IMR-90 (cell line): ENCODE measurements around the gene PLEKHA4. TPM values are rescaled to one million over a fixed set of nuclear protein-coding genes. Genes with fewer than 3 reads are reported as not detected.

Source experiments
- ATAC-seq: fragments of 200-7000 bp; cut with Tn5 transposase; 2 replicates; pipeline ENCODE4 v1.9.1; 2020; ENCODE audit warnings: low read depth, mild to moderate bottlenecking, moderate library complexity
- BruUV-seq: library from RNA; stranded (reverse); fragments of 400-500 nt; replicated peaks from 2 replicates; lab custom pipeline; 2021; lab: Mats Ljungman, UMichigan
- CTCF ChIA-PET: fragments of 300-600 bp; formaldehyde crosslinking; extraction: SDS; loops from one replicate; lab custom pipeline; 2021; ENCODE audit warnings: antibody characterized with exemption; lab: Yijun Ruan, JAX
- POLR2A ChIA-PET: fragments of 300-600 bp; sonication (Branson Sonifier 250); formaldehyde crosslinking; loops from one replicate; lab custom pipeline; 2022; ENCODE audit warnings: antibody characterized with exemption; ENCODE audit not compliant: unreplicated experiment; lab: Charles Lee
- DNase-seq: peaks from one replicate; pipeline ENCODE4 v3.0.0; 2013
- H2AFZ ChIP-seq: replicated peaks from 2 replicates; pipeline ENCODE3; 2013; ENCODE audit warnings: low read length, mild to moderate bottlenecking; ENCODE audit not compliant: poor library complexity
- H2AK5ac ChIP-seq: 2 replicates; pipeline ENCODE4 v1.6.1; 2013; ENCODE audit warnings: low read depth, low read length, inconsistent platforms
- H2AK9ac ChIP-seq: replicated peaks from 2 replicates; pipeline ENCODE3; 2013; ENCODE audit warnings: mild to moderate bottlenecking, low read depth, low read length, moderate library complexity; ENCODE audit not compliant: poor library complexity
- H2BK120ac ChIP-seq: 2 replicates; pipeline ENCODE4 v1.6.1; 2013; ENCODE audit warnings: low read depth, low read length, inconsistent platforms
- H2BK15ac ChIP-seq: 3 replicates; pipeline ENCODE4 v1.6.1; 2013; ENCODE audit warnings: low read depth, low read length, inconsistent platforms
- H2BK20ac ChIP-seq: 2 replicates; pipeline ENCODE4 v1.6.1; 2013; ENCODE audit warnings: low read depth, mild to moderate bottlenecking, inconsistent platforms, low read length, moderate library complexity
- H2BK5ac ChIP-seq: 2 replicates; pipeline ENCODE4 v1.6.1; 2013; ENCODE audit warnings: mild to moderate bottlenecking, low read depth, low read length, inconsistent platforms; ENCODE audit not compliant: poor library complexity, severe bottlenecking
- H3K14ac ChIP-seq: replicated peaks from 2 replicates; pipeline ENCODE4 v1.6.1; 2013; ENCODE audit warnings: low read depth, low read length, inconsistent platforms
- H3K18ac ChIP-seq: 2 replicates; pipeline ENCODE4 v1.6.1; 2013; ENCODE audit warnings: low read depth, low read length, control low read depth
- H3K23ac ChIP-seq: 2 replicates; pipeline ENCODE4 v1.6.1; 2013; ENCODE audit warnings: low read depth, low read length, inconsistent platforms
- H3K27ac ChIP-seq: 2 replicates; pipeline ENCODE4 v1.5.1; 2013; ENCODE audit warnings: mild to moderate bottlenecking, control low read depth, low read length; ENCODE audit not compliant: insufficient read depth
- H3K27me3 ChIP-seq: 2 replicates; pipeline ENCODE4 v1.6.1; 2013; ENCODE audit warnings: low read length; ENCODE audit not compliant: control insufficient read depth, insufficient read depth
- H3K36me3 ChIP-seq: 2 replicates; pipeline ENCODE4 v1.6.1; 2013; ENCODE audit warnings: low read length, mixed read lengths; ENCODE audit not compliant: control insufficient read depth, insufficient read depth
- H3K4ac ChIP-seq: 2 replicates; pipeline ENCODE4 v1.6.1; 2013; ENCODE audit warnings: low read depth, low read length, inconsistent platforms
- H3K4me1 ChIP-seq: 2 replicates; pipeline ENCODE4 v1.6.1; 2013; ENCODE audit warnings: low read length, mixed read lengths; ENCODE audit not compliant: control insufficient read depth, insufficient read depth
- H3K4me2 ChIP-seq: 2 replicates; pipeline ENCODE4 v1.6.1; 2013; ENCODE audit warnings: low read depth, mild to moderate bottlenecking, control low read depth, low read length, moderate library complexity
- H3K4me3 ChIP-seq: 2 replicates; pipeline ENCODE4 v1.5.1; 2013; ENCODE audit warnings: low read depth, mild to moderate bottlenecking, control low read depth, low read length, moderate library complexity; ENCODE audit not compliant: insufficient read depth
- H3K56ac ChIP-seq: 2 replicates; pipeline ENCODE4 v1.6.1; 2013; ENCODE audit warnings: low read length, inconsistent platforms; ENCODE audit not compliant: insufficient read depth; ENCODE audit errors: extremely low read depth
- H3K79me1 ChIP-seq, 2 experiments: 2 replicates each; pipeline ENCODE4 v1.6.1; 2013; ENCODE audit warnings: low read length in 2 of 2, inconsistent platforms in 1 of 2, low read depth in 1 of 2
- H3K9ac ChIP-seq: 2 replicates; pipeline ENCODE4 v1.6.1; 2013; ENCODE audit warnings: low read depth, low read length, control low read depth
- H3K9me1 ChIP-seq: 2 replicates; pipeline ENCODE4 v1.6.1; 2013; ENCODE audit warnings: low read length, inconsistent platforms; ENCODE audit not compliant: insufficient read depth
- H3K9me3 ChIP-seq: 2 replicates; pipeline ENCODE4 v1.6.1; 2013; ENCODE audit warnings: low read length; ENCODE audit not compliant: control insufficient read depth, insufficient read depth
- H4K20me1 ChIP-seq: 2 replicates; pipeline ENCODE4 v1.6.1; 2013; ENCODE audit warnings: low read length, inconsistent platforms; ENCODE audit not compliant: insufficient read depth
- H4K5ac ChIP-seq: 2 replicates; pipeline ENCODE4 v1.6.1; 2013; ENCODE audit warnings: mild to moderate bottlenecking, low read depth, low read length, control low read depth
- H4K8ac ChIP-seq, 2 experiments: 2 replicates each; pipeline ENCODE4 v1.6.1; 2013; ENCODE audit warnings: low read depth in 2 of 2, low read length in 2 of 2, control low read depth in 1 of 2, inconsistent platforms in 1 of 2
- H4K91ac ChIP-seq: 2 replicates; pipeline ENCODE4 v1.6.1; 2013; ENCODE audit warnings: low read depth, low read length, inconsistent platforms; ENCODE audit not compliant: insufficient read depth
- BHLHE40 ChIP-seq: fragments of 150-350 bp; IDR thresholded peaks from 2 replicates; pipeline ENCODE4 v1.6.1; 2016; ENCODE audit warnings: mild to moderate bottlenecking, low read depth, low read length
- CEBPB ChIP-seq: IDR thresholded peaks from 2 replicates; pipeline ENCODE4 v1.6.1; 2012; ENCODE audit warnings: low read depth, low read length, improper control_type of control experiment
- CHD1 ChIP-seq: IDR thresholded peaks from 2 replicates; pipeline ENCODE4 v1.6.1; 2012; ENCODE audit warnings: low read depth, low read length, improper control_type of control experiment
- FOS ChIP-seq: fragments of 150-350 bp; IDR thresholded peaks from 2 replicates; pipeline ENCODE4 v1.6.1; 2016; ENCODE audit warnings: low read depth, low read length
- MAFK ChIP-seq: IDR thresholded peaks from 2 replicates; pipeline ENCODE4 v1.6.1; 2012; ENCODE audit warnings: low read depth, low read length, improper control_type of control experiment
- MAZ ChIP-seq: IDR thresholded peaks from 2 replicates; pipeline ENCODE4 v1.6.1; 2012; ENCODE audit warnings: low read depth, mild to moderate bottlenecking, low read length, improper control_type of control experiment, moderate library complexity, borderline replicate concordance
- MXI1 ChIP-seq: IDR thresholded peaks from 2 replicates; pipeline ENCODE4 v1.6.1; 2012; ENCODE audit warnings: low read depth, mild to moderate bottlenecking, low read length, moderate library complexity, borderline replicate concordance
- NFE2L2 ChIP-seq: fragments of 150-350 bp; IDR thresholded peaks from 2 replicates; pipeline ENCODE4 v1.6.1; 2016; ENCODE audit warnings: low read depth, mild to moderate bottlenecking, low read length
- POLR2A ChIP-seq: IDR thresholded peaks from 2 replicates; pipeline ENCODE4 v1.6.1; 2012; ENCODE audit warnings: mild to moderate bottlenecking, low read depth, low read length
- RAD21 ChIP-seq: IDR thresholded peaks from 2 replicates; pipeline ENCODE4 v1.6.1; 2012; ENCODE audit warnings: low read length, improper control_type of control experiment
- RCOR1 ChIP-seq: IDR thresholded peaks from 2 replicates; pipeline ENCODE4 v1.6.1; 2012; ENCODE audit warnings: mild to moderate bottlenecking, low read length, improper control_type of control experiment; ENCODE audit not compliant: insufficient replicate concordance
- RFX5 ChIP-seq: IDR thresholded peaks from 2 replicates; pipeline ENCODE4 v1.8.0; 2012; ENCODE audit warnings: low read depth, mild to moderate bottlenecking, low read length, moderate library complexity
- SMC3 ChIP-seq: fragments of 150-350 bp; IDR thresholded peaks from 2 replicates; pipeline ENCODE4 v1.6.1; 2016; ENCODE audit warnings: low read depth, mild to moderate bottlenecking, antibody characterized with exemption, low read length, moderate library complexity
- WGBS, 2 experiments: methylation state at CpG; one replicate each; pipeline versions ENCODE4 v1.1.5 to v1.1.7; 2013; ENCODE audit warnings: missing lambda C conversion rate in 2 of 2; ENCODE audit not compliant: insufficient read length in 1 of 2; ENCODE audit errors: extremely low coverage in 2 of 2; 5-methylcytosine and 5-hydroxymethylcytosine counted together
- dilution Hi-C: fragments of 300-500 bp; cut with HindIII; formaldehyde crosslinking; loops from one replicate; pipeline ENCODE4 v1.14.3; 2018; ENCODE audit warnings: low sequenced_read_pairs; ENCODE audit not compliant: unreplicated experiment
- in situ Hi-C: fragments of 300-500 bp; cut with MboI; formaldehyde crosslinking; loops from 3 replicates; pipeline ENCODE4 v1.14.3; 2019; ENCODE audit warnings: low sequenced_read_pairs, inconsistent platforms, mixed read lengths
- intact Hi-C: fragments of 100-400 bp; cut with micrococcal nuclease; formaldehyde crosslinking; loops from 2 replicates; pipeline ENCODE4 v1.10.0; 2022
- polyA plus RNA-seq, 3 experiments: library from polyadenylated mRNA; depleted of rRNA; stranded (reverse); fragments of >200 nt; gene quantifications; 2 replicates each; pipeline ENCODE4 v1.2.3, GENCODE V29; 2012; ENCODE audit warnings: low replicate concordance in 1 of 3
- total RNA-seq: library from RNA; depleted of rRNA; stranded (reverse); fragments of >200 nt; gene quantifications from 2 replicates; pipeline ENCODE4 v1.2.3, GENCODE V29; 2012
- TF ChIP-seq, protein P1 (sequence below): fragments of 150-350 bp; IDR thresholded peaks from 2 replicates; pipeline ENCODE4 v1.6.1; 2016; ENCODE audit warnings: low read depth, mild to moderate bottlenecking, low read length, moderate library complexity, borderline replicate concordance
- TF ChIP-seq, protein P2 (sequence below): fragments of 150-350 bp; IDR thresholded peaks from 2 replicates; pipeline ENCODE4 v1.6.1; 2017; ENCODE audit warnings: mild to moderate bottlenecking, antibody characterized with exemption, low read length, low read depth
- TF ChIP-seq, protein P3 (sequence below): conservative IDR thresholded peaks from 2 replicates; pipeline ENCODE4 v1.5.1; 2012; ENCODE audit warnings: mild to moderate bottlenecking, low read depth, low read length, improper control_type of control experiment

The PLEKHA4 gene
- total and polyA plus RNA-seq, 2 of the 4 experiments (the other 2 are of a cell fraction), result 4.5 to 14.4 TPM

GRCh38 chr19:48907671-48908070 is 39.3 kb upstream of the PLEKHA4 start:
- WGBS, 2 experiments, result 100% methylated on average over 3 of the region's 14 CpGs; no CpG with 5 or more reads in 1 of the 2 experiments
- no peak overlapping the region for H2BK20ac ChIP-seq
- TF ChIP-seq, protein P1, sequence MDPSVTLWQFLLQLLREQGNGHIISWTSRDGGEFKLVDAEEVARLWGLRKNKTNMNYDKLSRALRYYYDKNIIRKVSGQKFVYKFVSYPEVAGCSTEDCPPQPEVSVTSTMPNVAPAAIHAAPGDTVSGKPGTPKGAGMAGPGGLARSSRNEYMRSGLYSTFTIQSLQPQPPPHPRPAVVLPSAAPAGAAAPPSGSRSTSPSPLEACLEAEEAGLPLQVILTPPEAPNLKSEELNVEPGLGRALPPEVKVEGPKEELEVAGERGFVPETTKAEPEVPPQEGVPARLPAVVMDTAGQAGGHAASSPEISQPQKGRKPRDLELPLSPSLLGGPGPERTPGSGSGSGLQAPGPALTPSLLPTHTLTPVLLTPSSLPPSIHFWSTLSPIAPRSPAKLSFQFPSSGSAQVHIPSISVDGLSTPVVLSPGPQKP, result no peak
- TF ChIP-seq POLR2A (no peak), MAZ (no peak), RCOR1 (no peak), BHLHE40 (no peak), CEBPB (no peak), MAFK (no peak), SMC3 (no peak), MXI1 (no peak), RFX5 (no peak), RAD21 (no peak), NFE2L2 (no peak), CHD1 (no peak), FOS (no peak)
- TF ChIP-seq, protein P2, sequence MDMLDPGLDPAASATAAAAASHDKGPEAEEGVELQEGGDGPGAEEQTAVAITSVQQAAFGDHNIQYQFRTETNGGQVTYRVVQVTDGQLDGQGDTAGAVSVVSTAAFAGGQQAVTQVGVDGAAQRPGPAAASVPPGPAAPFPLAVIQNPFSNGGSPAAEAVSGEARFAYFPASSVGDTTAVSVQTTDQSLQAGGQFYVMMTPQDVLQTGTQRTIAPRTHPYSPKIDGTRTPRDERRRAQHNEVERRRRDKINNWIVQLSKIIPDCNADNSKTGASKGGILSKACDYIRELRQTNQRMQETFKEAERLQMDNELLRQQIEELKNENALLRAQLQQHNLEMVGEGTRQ, result no peak
- TF ChIP-seq, protein P3, sequence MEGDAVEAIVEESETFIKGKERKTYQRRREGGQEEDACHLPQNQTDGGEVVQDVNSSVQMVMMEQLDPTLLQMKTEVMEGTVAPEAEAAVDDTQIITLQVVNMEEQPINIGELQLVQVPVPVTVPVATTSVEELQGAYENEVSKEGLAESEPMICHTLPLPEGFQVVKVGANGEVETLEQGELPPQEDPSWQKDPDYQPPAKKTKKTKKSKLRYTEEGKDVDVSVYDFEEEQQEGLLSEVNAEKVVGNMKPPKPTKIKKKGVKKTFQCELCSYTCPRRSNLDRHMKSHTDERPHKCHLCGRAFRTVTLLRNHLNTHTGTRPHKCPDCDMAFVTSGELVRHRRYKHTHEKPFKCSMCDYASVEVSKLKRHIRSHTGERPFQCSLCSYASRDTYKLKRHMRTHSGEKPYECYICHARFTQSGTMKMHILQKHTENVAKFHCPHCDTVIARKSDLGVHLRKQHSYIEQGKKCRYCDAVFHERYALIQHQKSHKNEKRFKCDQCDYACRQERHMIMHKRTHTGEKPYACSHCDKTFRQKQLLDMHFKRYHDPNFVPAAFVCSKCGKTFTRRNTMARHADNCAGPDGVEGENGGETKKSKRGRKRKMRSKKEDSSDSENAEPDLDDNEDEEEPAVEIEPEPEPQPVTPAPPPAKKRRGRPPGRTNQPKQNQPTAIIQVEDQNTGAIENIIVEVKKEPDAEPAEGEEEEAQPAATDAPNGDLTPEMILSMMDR, result no peak
- H3K18ac ChIP-seq, result no peak overlapping the region
- dilution Hi-C loops, result no loop called here
- H4K5ac ChIP-seq, result no peak overlapping the region
- BruUV-seq, result no TSS peak
- no peak overlapping the region for H3K9ac ChIP-seq
- H3K4me3 ChIP-seq, result no peak overlapping the region
- H3K4ac ChIP-seq, result no peak overlapping the region
- H3K36me3 ChIP-seq, result peaks cover 52% of the 10 kb centered on the region
- in situ Hi-C loops, result no loop called here
- no peak overlapping the region for H4K8ac ChIP-seq
- H2BK5ac ChIP-seq, result no peak overlapping the region
- no peak overlapping the region for H4K91ac ChIP-seq
- intact Hi-C loops, result no loop called here
- DNase-seq, result no peak
- no peak overlapping the region for H2AK9ac ChIP-seq
- H3K27ac ChIP-seq, result no peak overlapping the region
- no peak for ATAC-seq
- no peak overlapping the region for H2AK5ac ChIP-seq
- ChIA-PET CTCF (no interaction called here), POLR2A (no interaction called here)
- peaks cover 2% of the 10 kb centered on the region; the same call in 1 of the 2 replicates for H4K20me1 ChIP-seq
- no peak overlapping the region for H3K14ac ChIP-seq
- no peak overlapping the region for H2BK15ac ChIP-seq
- no peaks in the 10 kb centered on the region for H3K4me1 ChIP-seq
- no peak overlapping the region for H3K4me2 ChIP-seq
- H2BK120ac ChIP-seq, result no peak overlapping the region
- H3K56ac ChIP-seq, result no peak overlapping the region
- H3K9me1 ChIP-seq, result peaks cover 7% of the 10 kb centered on the region; the same call in 1 of the 2 replicates
- H3K23ac ChIP-seq, result no peak overlapping the region
- no peaks in the 10 kb centered on the region for H3K9me3 ChIP-seq
- H3K79me1 ChIP-seq, result peaks cover 7 to 37% of the 10 kb centered on the region in 2 experiments
- H3K27me3 ChIP-seq, result no peaks in the 10 kb centered on the region
- no peak overlapping the region for H2AFZ ChIP-seq
